GM12878 (cell line): ENCODE data around the gene MAPK8IP1. TPM values are rescaled to one million over a fixed set of nuclear protein-coding genes. Genes with fewer than 3 reads are reported as not detected.

ENCODE experiments used
- ATAC-seq: fragments of 200-7000 bp; cut with Tn5 transposase; 3 replicates; pipeline ENCODE4 v1.9.1; 2020; ENCODE audit warnings: mild to moderate bottlenecking, moderate library complexity
- BruUV-seq: library from RNA; stranded (reverse); fragments of 400-500 nt; replicated peaks from 2 replicates; lab custom pipeline; 2021; lab: Mats Ljungman, UMichigan
- CTCF ChIA-PET: fragments of 300-600 bp; sonication (Branson Sonifier 250); formaldehyde crosslinking; extraction: SDS; loops from one replicate; lab custom pipeline; 2021; ENCODE audit warnings: inconsistent platforms; lab: Yijun Ruan, JAX
- POLR2A ChIA-PET: fragments of 350-600 bp; formaldehyde crosslinking; extraction: SDS; loops from one replicate; lab custom pipeline; 2021; ENCODE audit warnings: inconsistent platforms; lab: Charles Lee
- RAD21 ChIA-PET: fragments of 300-600 bp; sonication (Branson Sonifier 250); formaldehyde crosslinking; loops from one replicate; lab custom pipeline; 2023; ENCODE audit warnings: antibody characterized with exemption; ENCODE audit not compliant: unreplicated experiment; lab: Charles Lee
- SMC1A ChIA-PET: fragments of 300-600 bp; sonication (Branson Sonifier 250); formaldehyde crosslinking; loops from one replicate; lab custom pipeline; 2023; ENCODE audit not compliant: unreplicated experiment, uncharacterized antibody; lab: Charles Lee
- DNase-seq: peaks from one replicate; pipeline ENCODE4 v3.0.0-alpha.2; 2011; ENCODE audit warnings: low read depth, low spot score
- FAIRE-seq: peaks from 3 replicates; lab custom pipeline; 2011; peaks lifted over from hg19 to GRCh38; lab: Jason Lieb, UNC
- H2AFZ ChIP-seq: 2 replicates; pipeline ENCODE4 v1.6.0; 2011; ENCODE audit warnings: low read depth, low read length, control low read depth; ENCODE audit not compliant: control insufficient read depth
- H3K27ac ChIP-seq: 2 replicates; pipeline ENCODE4 v1.5.1; 2011; ENCODE audit warnings: control low read depth; ENCODE audit not compliant: control insufficient read depth, insufficient read depth
- H3K27me3 ChIP-seq, 2 experiments: replicated peaks in 1 of 2; 2 replicates each; pipeline versions ENCODE4 v1.6.0 to v1.6.1; 2011; ENCODE audit warnings: low read length in 1 of 2; ENCODE audit not compliant: control insufficient read depth in 2 of 2, insufficient read depth in 2 of 2
- H3K36me3 ChIP-seq, 2 experiments: 2 replicates each; pipeline ENCODE4 v1.5.1; 2011; ENCODE audit warnings: low read length in 1 of 2; ENCODE audit not compliant: control insufficient read depth in 2 of 2, insufficient read depth in 2 of 2
- H3K4me1 ChIP-seq: 2 replicates; pipeline ENCODE4 v1.6.1; 2011; ENCODE audit warnings: mild to moderate bottlenecking, low read length, moderate library complexity, mixed read lengths; ENCODE audit not compliant: control insufficient read depth, insufficient read depth
- H3K4me2 ChIP-seq: 2 replicates; pipeline ENCODE4 v1.6.0; 2011; ENCODE audit warnings: control low read depth; ENCODE audit not compliant: control insufficient read depth, insufficient read depth
- H3K4me3 ChIP-seq: fragments of 200-600 bp; sonication (generic); 2 replicates; pipeline ENCODE4 v1.5.1; 2016
- H3K79me2 ChIP-seq: 2 replicates; pipeline ENCODE4 v1.6.0; 2011; ENCODE audit warnings: low read length; ENCODE audit not compliant: control insufficient read depth, insufficient read depth
- H3K9ac ChIP-seq: 2 replicates; pipeline ENCODE4 v1.8.0; 2011; ENCODE audit warnings: low read length, control low read depth, mixed read lengths; ENCODE audit not compliant: control insufficient read depth, insufficient read depth
- H3K9me3 ChIP-seq: replicated peaks from 3 replicates; pipeline ENCODE4 v1.5.1; 2011; ENCODE audit warnings: mild to moderate bottlenecking, low read length; ENCODE audit not compliant: control insufficient read depth, insufficient read depth
- H4K20me1 ChIP-seq: 2 replicates; pipeline ENCODE4 v1.6.0; 2011; ENCODE audit not compliant: control insufficient read depth, insufficient read depth
- CHD2 ChIP-seq: IDR thresholded peaks from 2 replicates; pipeline ENCODE4 v1.6.1; 2011; ENCODE audit warnings: low read depth, low read length, improper control_type of control experiment, borderline replicate concordance
- CHD4 ChIP-seq: fragments of 200-600 bp; sonication (generic); IDR thresholded peaks from 2 replicates; pipeline ENCODE4 v1.6.1; 2016; ENCODE audit warnings: mild to moderate bottlenecking
- CREB1 ChIP-seq: IDR thresholded peaks from 2 replicates; pipeline ENCODE4 v1.6.1; 2012; ENCODE audit warnings: low read depth, mild to moderate bottlenecking, inconsistent platforms
- DPF2 ChIP-seq: fragments of 450-650 bp; IDR thresholded peaks from 2 replicates; pipeline ENCODE4 v1.6.1; 2017; ENCODE audit warnings: mild to moderate bottlenecking
- EED ChIP-seq: sonication (generic); IDR thresholded peaks from 2 replicates; pipeline ENCODE4 v1.6.1; 2016; ENCODE audit warnings: antibody characterized with exemption, low read depth
- JUND ChIP-seq: IDR thresholded peaks from 2 replicates; pipeline ENCODE4 v1.6.1; 2012; ENCODE audit warnings: low read depth, mild to moderate bottlenecking, low read length, improper control_type of control experiment, moderate library complexity
- MEF2B ChIP-seq: fragments of 450-650 bp; IDR thresholded peaks from 2 replicates; pipeline ENCODE4 v1.6.1; 2018; ENCODE audit warnings: mild to moderate bottlenecking, moderate library complexity; ENCODE audit not compliant: partially characterized antibody, poor library complexity, severe bottlenecking
- MTA3 ChIP-seq: IDR thresholded peaks from 2 replicates; pipeline ENCODE4 v1.6.1; 2012; ENCODE audit warnings: low read length, inconsistent platforms, borderline replicate concordance
- NFIC ChIP-seq: IDR thresholded peaks from 2 replicates; pipeline ENCODE4 v1.6.1; 2012; ENCODE audit warnings: low read depth, mild to moderate bottlenecking, inconsistent platforms, low read length, moderate library complexity
- NRF1 ChIP-seq: conservative IDR thresholded peaks from 2 replicates; pipeline ENCODE4 v1.6.1; 2011; ENCODE audit warnings: mild to moderate bottlenecking, low read depth, low read length, improper control_type of control experiment
- RELB ChIP-seq: fragments of 450-650 bp; IDR thresholded peaks from 2 replicates; pipeline ENCODE4 v1.6.1; 2017; ENCODE audit warnings: low read depth, mild to moderate bottlenecking, moderate library complexity
- REST ChIP-seq: IDR thresholded peaks from 2 replicates; pipeline ENCODE4 v1.6.1; 2012; ENCODE audit warnings: mild to moderate bottlenecking, low read depth, low read length
- SMAD5 ChIP-seq: IDR thresholded peaks from 2 replicates; pipeline ENCODE4 v1.6.1; 2016; ENCODE audit warnings: antibody characterized with exemption, low read depth
- YY1 ChIP-seq: IDR thresholded peaks from 2 replicates; pipeline ENCODE4 v1.6.1; 2011; ENCODE audit warnings: low read depth, mild to moderate bottlenecking, low read length
- WGBS: methylation state at CpG from one replicate; pipeline ENCODE4 v1.1.6; 2016; ENCODE audit warnings: low lambda C conversion rate; ENCODE audit not compliant: insufficient replicate concordance, insufficient coverage; ENCODE audit errors: missing lambda C conversion rate; 5-methylcytosine and 5-hydroxymethylcytosine counted together
- in situ Hi-C: fragments of 300-500 bp; cut with MboI; formaldehyde crosslinking; loops from 9 replicates; pipeline ENCODE4 v1.14.3; 2018; ENCODE audit warnings: mixed read lengths
- intact Hi-C: fragments of 100-400 bp; cut with micrococcal nuclease; formaldehyde crosslinking; loops from one replicate; pipeline ENCODE4 v1.14.2; 2022; ENCODE audit not compliant: unreplicated experiment
- polyA plus RNA-seq, 11 experiments: library from polyadenylated mRNA; depleted of rRNA in 4 of 11; unstranded in 6 of 11; stranded (reverse) in 5 of 11; fragments of >200 nt; fragmentation: Nextera tagmentation in 4 of 11; fragmentation: Illumina TruSeq in 1 of 11; extraction: Ambion mirVana in 4 of 11; extraction: Trizol in 1 of 11; gene quantifications; 1 replicate in 1 of 11; 2 replicates in 10 of 11; pipeline versions ENCODE4 v1.2.1 to v1.2.3, GENCODE V29; 2011 to 2016; ENCODE audit warnings: inconsistent platforms in 2 of 11, missing spikeins in 2 of 11, low read depth in 1 of 11
- total RNA-seq, 4 experiments: library from RNA; depleted of rRNA in 3 of 4; stranded (reverse); fragments of >200 nt in 3 of 4; fragmentation: Illumina TruSeq in 1 of 4; extraction: Trizol in 1 of 4; gene quantifications; 2 replicates each; pipeline versions ENCODE4 v1.2.1 to v1.2.3, GENCODE V29; 2013 to 2021

The MAPK8IP1 gene
- total and polyA plus RNA-seq, 10 of the 15 experiments (the other 5 are each of a cell fraction or from before 2014, with no cell fraction given) = 0.04 to 0.44 (median 0.11) TPM; not detected in 2

GRCh38 chr11:45890886-45891550 is 5.6 kb downstream of the MAPK8IP1 start (continued):
- TF ChIP-seq RELB (no peak), CHD2 (no peak), SMAD5 (no peak), JUND (no peak), CREB1 (no peak), YY1 (no peak)

- peaks cover 0 to 5% of the 10 kb centered on the region in 2 experiments; a peak in 2 of 4 replicates for H3K27me3 ChIP-seq
- H2AFZ ChIP-seq = no peak overlapping the region
- H3K9me3 ChIP-seq = no peaks in the 10 kb centered on the region
- H3K4me2 ChIP-seq = no peak overlapping the region
- no peaks in the 10 kb centered on the region; the same call in 1 of the 2 replicates for H4K20me1 ChIP-seq
- H3K9ac ChIP-seq = no peak overlapping the region
- whole genome bisulfite sequencing = 22% methylated on average over 5 of the region's 5 CpGs
- no peak for FAIRE-seq
- TF ChIP-seq EED = no peak
- TF ChIP-seq CHD4 = no peak
- no peak for TF ChIP-seq MEF2B
- TF ChIP-seq MTA3 = no peak
- TF ChIP-seq DPF2 = no peak
- no peak for TF ChIP-seq REST
- no peak for TF ChIP-seq NRF1
- TF ChIP-seq NFIC = no peak
- TF ChIP-seq, all 136 proteins: peak for 0
- BruUV-seq = no TSS peak
- intact Hi-C loops = no loop called here
- ChIA-PET POLR2A (interaction anchor here (0.6 kb wide), 1 partner anchor 114 kb away, joined by 3 read pairs; no protein-coding TSS in a partner anchor), SMC1A (interaction anchor here (0.6 kb wide), 1 partner anchor 20 kb away, joined by 3 read pairs; no protein-coding TSS in a partner anchor), CTCF (interaction anchor here (0.7 kb wide), 1 partner anchor 59 kb away, joined by 3 read pairs; no protein-coding TSS in a partner anchor), RAD21 (no interaction called here)
- Histone ChIP-seq H3K36me3 (no peaks in the 10 kb centered on the region), H3K4me3 (no peak overlapping the region), H3K79me2 (no peaks in the 10 kb centered on the region), H3K27ac (no peak overlapping the region), H3K4me1 (no peaks in the 10 kb centered on the region)
- ATAC-seq = no peak
- no peak for DNase-seq
- in situ Hi-C loops = no loop called here
Observed at GRCh38 chr11:45892856-45893255, 7.4 kb downstream of the MAPK8IP1 start.
